ENCODE measurements around the gene PMPCB.
A peak's percentile ranks its signal among the peaks of the same experiment; 100 is the strongest.

The PMPCB gene

GRCh38 chr7:103336761-103337160 lies 39.5 kb downstream of the PMPCB start:
- no peak for DNase-seq

GRCh38 chr7:103338864-103339263 lies 41.6 kb downstream of the PMPCB start:
- no peak for DNase-seq

- DNase-seq: no peak
These were observed 44.2 kb downstream of the PMPCB start for GRCh38 chr7:103341466-103341865.

- no peak for DNase-seq
These were observed 46.1 kb downstream of the PMPCB start for GRCh38 chr7:103343332-103343731.

- peak; percentile 55 for DNase-seq
These were observed 46.7 kb downstream of the PMPCB start for GRCh38 chr7:103343758-103344452.

- peak; percentile 88 for DNase-seq
These were observed 47.4 kb downstream of the PMPCB start, which contains the start of gene DNAJC2 for GRCh38 chr7:103344453-103345149. DNAJC2 (minus strand) TSS chr7:103344767; CDS start chr7:103344622, 145 bp downstream.

- DNase-seq: no peak
These were observed 49.2 kb downstream of the PMPCB start for GRCh38 chr7:103346396-103346795.

- peak; percentile 84 for DNase-seq
These were observed 50.5 kb downstream of the PMPCB start, which contains the start of gene PSMC2 for GRCh38 chr7:103347507-103348267. PSMC2 (plus strand) TSS chr7:103347643; CDS start chr7:103347712, 69 bp downstream.

GRCh38 chr7:103348452-103348851 lies 51.2 kb downstream of the PMPCB start:
- DNase-seq: no peak

GRCh38 chr7:103348959-103349358 lies 51.7 kb downstream of the PMPCB start:
- DNase-seq: no peak

DNA sequence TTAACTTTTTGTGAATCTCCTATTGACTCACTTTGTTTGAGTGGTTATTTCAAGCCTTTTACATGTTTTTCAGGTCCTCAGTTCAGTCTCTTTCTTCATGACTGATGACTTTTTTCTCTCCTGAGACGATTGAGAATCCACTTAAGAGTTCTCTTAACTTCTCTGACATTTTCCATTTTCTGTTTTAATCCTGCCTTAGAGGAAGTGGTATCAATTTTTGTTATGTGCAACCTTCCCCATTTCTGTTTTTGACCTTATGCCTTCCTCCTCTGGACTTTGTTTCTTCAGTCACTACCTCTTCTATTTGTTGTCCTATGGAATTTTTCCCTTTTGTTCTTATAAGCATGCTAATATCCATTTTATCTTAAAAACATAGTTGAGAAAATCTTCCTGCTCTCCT lies 52.6 kb downstream of the PMPCB start:
- DNase-seq: no peak

Measured in stimulated activated CD8-positive, alpha-beta memory T cell treated with anti-CD3 and anti-CD28 coated beads, Interleukin-4, amount 100 ng/mL, for 48 hours (primary cell).